Bronchial epithelial cell (primary cell): ENCODE results near the gene HSPB3. TPM values are rescaled to one million over a fixed set of nuclear protein-coding genes. Genes with fewer than 3 reads are reported as not detected.
"Not testable (repeated sequence)": the region's sequence is repeated elsewhere in the genome, so short reads cannot be mapped to it uniquely, and the experiment has no call there.

ENCODE experiments used
- DNase-seq: peaks from one replicate; pipeline ENCODE4 v3.0.0-alpha.2; 2010; ENCODE audit warnings: low read depth
- FAIRE-seq: peaks from 2 replicates; lab custom pipeline; 2011; peaks lifted over from hg19 to GRCh38; lab: Jason Lieb, UNC
- H3K27me3 ChIP-seq: 2 replicates; pipeline ENCODE4 v1.5.1; 2011; ENCODE audit warnings: low read length; ENCODE audit not compliant: control insufficient read depth, insufficient read depth
- H3K36me3 ChIP-seq: 2 replicates; pipeline ENCODE4 v1.5.1; 2011; ENCODE audit warnings: low read length; ENCODE audit not compliant: control insufficient read depth, insufficient read depth
- H3K4me3 ChIP-seq: 2 replicates; pipeline ENCODE4 v1.5.1; 2011; ENCODE audit warnings: mild to moderate bottlenecking, low read depth, low read length, control low read depth
- CTCF ChIP-seq: IDR thresholded peaks from 2 replicates; pipeline ENCODE4 v1.5.1; 2011; ENCODE audit warnings: mild to moderate bottlenecking, moderate library complexity, low read length, control low read depth, inconsistent platforms; ENCODE audit not compliant: insufficient read depth, severe bottlenecking
- total RNA-seq: library from RNA; depleted of rRNA; stranded (reverse); fragments of >200 nt; gene quantifications from 2 replicates; pipeline ENCODE4 v1.2.1, GENCODE V29; 2014

The HSPB3 gene
- total RNA-seq, 1 donor from 2014 or later = not detected

DNA sequence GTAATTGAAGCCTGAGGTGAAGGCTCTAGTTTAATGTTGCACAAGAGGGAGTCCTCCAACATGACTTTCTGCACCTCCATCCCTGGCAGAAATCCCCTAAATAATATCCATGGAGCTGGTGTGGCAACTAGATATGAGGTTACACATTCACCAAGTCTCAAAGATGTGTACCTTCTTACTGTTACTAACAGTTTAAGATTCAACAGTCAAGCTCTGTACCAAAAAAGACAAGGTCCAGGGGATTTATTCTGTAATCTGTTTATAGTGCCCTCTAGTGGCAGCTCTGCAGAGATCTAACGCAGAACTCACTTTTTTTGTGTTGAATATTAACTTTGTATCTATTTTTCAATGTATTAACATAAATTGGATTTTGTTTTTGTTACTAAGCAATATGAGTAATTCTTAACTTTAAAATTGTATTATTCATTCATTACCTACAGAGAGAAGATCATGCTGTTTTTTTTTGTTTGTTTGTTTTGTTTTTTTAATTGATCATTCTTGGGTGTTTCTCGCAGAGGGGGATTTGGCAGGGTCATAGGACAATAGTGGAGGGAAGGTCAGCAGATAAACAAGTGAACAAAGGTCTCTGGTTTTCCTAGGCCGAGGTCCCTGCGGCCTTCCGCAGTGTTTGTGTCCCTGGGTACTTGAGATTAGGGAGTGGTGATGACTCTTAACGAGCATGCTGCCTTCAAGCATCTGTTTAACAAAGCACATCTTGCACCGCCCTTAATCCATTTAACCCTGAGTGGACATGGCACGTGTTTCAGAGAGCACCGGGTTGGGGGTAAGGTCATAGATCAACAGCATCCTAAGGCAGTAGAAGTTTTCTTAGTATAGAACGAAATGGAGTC, 35.7 kb upstream of the HSPB3 start:
- H3K27me3 ChIP-seq, H3K4me3 ChIP-seq, H3K36me3 ChIP-seq, FAIRE-seq: not testable (repeated sequence)
- TF ChIP-seq CTCF = peak; percentile 55
- peak; percentile 48 for DNase-seq

GRCh38 chr5:54420511-54420910, 35.0 kb upstream of the HSPB3 start:
- FAIRE-seq, H3K36me3 ChIP-seq, H3K27me3 ChIP-seq, H3K4me3 ChIP-seq, DNase-seq: not testable (repeated sequence)

DNA sequence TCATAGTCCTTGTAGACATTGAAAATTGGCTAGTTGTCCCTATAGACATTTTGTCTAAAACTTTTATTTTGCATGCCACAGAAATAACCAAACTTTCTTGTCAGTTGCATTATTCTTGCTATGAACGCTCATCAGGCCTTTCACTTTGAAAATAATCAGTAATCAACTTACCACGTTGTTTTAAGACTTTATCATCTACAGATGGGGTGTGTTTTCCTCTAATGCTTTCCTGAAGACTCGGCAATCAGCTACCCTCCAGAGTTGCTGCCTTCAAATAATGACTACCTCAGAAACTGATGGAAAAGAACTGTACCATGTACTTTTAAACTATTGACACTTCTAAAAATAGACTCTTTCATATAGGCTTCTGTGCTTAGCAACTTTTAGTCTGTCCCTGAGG, 33.5 kb upstream of the HSPB3 start:
- Histone ChIP-seq H3K27me3 (no peaks in the 10 kb centered on the region), H3K4me3 (no peak overlapping the region), H3K36me3 (no peaks in the 10 kb centered on the region)
- no peak for DNase-seq
- TF ChIP-seq CTCF = no peak
- no peak for FAIRE-seq

DNA sequence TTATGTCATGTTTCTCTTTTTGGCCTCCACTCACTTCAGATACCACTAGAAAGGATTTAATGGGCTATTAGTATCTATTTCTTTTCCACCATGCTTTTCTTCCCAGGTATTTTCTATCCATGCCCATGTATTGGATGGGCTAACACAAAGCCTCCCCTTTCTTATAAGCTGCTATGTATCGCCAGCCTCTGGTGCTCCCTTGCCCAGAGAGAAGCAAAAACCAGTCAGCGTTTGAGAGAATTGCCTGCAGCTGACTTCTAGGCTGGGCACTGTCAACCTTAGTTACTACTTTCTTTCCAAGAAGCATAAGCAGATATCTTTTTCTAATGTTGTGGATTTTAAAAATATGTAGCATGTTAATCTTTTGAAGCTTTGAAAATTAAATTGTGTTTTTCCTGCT, 30.2 kb upstream of the HSPB3 start:
- TF ChIP-seq CTCF = no peak
- no peaks in the 10 kb centered on the region for H3K36me3 ChIP-seq
- H3K27me3 ChIP-seq = no peaks in the 10 kb centered on the region
- FAIRE-seq (no peak), DNase-seq (no peak)
- no peak overlapping the region for H3K4me3 ChIP-seq

DNA sequence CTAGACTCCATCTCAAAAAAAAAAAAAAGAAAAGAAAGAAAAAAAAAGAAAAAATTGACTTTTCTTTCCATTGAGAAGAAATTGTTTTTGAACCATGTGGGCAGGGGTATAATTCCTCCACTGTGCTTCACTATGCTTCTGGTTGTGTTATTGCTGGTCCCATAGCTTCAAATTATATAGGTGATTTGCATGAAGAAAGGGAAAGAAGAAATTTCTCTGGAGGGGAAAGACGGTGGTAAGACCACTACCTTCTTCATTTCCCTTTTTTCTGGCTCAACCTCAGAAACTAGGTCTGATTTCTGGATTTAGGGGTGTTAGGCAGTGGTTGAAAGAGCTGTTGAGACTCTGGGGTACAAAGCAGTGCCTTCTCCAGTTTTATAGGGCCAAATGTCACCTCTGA, 29.3 kb upstream of the HSPB3 start:
- H3K27me3 ChIP-seq = peaks cover 2% of the 10 kb centered on the region
- FAIRE-seq (no peak), DNase-seq (no peak)
- H3K4me3 ChIP-seq = no peak overlapping the region
- no peak for TF ChIP-seq CTCF
- no peaks in the 10 kb centered on the region for H3K36me3 ChIP-seq

DNA sequence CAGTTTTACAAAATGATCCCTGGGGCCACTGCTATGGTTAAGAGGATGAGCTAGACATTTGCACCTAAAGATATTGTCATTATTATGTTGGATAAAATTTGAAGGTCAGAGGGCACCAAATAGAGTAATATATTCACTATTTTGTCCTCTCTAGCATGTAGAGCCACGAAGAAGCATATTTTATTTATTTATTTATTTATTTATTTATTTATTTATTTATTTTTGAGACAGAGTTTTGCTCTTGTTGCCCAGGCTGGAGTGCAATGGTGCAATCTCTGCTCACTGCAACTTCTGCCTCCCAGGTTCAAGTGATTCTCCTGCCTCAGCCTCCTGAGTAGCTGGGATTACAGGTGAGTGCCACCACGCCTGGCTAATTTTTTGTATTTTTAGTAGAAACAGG, 20.8 kb upstream of the HSPB3 start:
- not testable (repeated sequence) for DNase-seq, H3K4me3 ChIP-seq, FAIRE-seq, H3K27me3 ChIP-seq, H3K36me3 ChIP-seq
